IMR-90 (cell line): ENCODE data around the gene PCGF3.

Experiments
- CTCF ChIP-seq: conservative IDR thresholded peaks from 2 replicates; pipeline ENCODE4 v1.5.1; 2012; ENCODE audit warnings: mild to moderate bottlenecking, low read depth, low read length, improper control_type of control experiment
- ELK1 ChIP-seq: fragments of 150-350 bp; IDR thresholded peaks from 2 replicates; pipeline ENCODE4 v1.6.1; 2016; ENCODE audit warnings: low read depth, mild to moderate bottlenecking, low read length, moderate library complexity, borderline replicate concordance
- MAZ ChIP-seq: IDR thresholded peaks from 2 replicates; pipeline ENCODE4 v1.6.1; 2012; ENCODE audit warnings: low read depth, mild to moderate bottlenecking, low read length, improper control_type of control experiment, moderate library complexity, borderline replicate concordance
- MXI1 ChIP-seq: IDR thresholded peaks from 2 replicates; pipeline ENCODE4 v1.6.1; 2012; ENCODE audit warnings: low read depth, mild to moderate bottlenecking, low read length, moderate library complexity, borderline replicate concordance
- POLR2A ChIP-seq: IDR thresholded peaks from 2 replicates; pipeline ENCODE4 v1.6.1; 2012; ENCODE audit warnings: mild to moderate bottlenecking, low read depth, low read length
- RAD21 ChIP-seq: IDR thresholded peaks from 2 replicates; pipeline ENCODE4 v1.6.1; 2012; ENCODE audit warnings: low read length, improper control_type of control experiment
- RCOR1 ChIP-seq: IDR thresholded peaks from 2 replicates; pipeline ENCODE4 v1.6.1; 2012; ENCODE audit warnings: mild to moderate bottlenecking, low read length, improper control_type of control experiment; ENCODE audit not compliant: insufficient replicate concordance
- RFX5 ChIP-seq: IDR thresholded peaks from 2 replicates; pipeline ENCODE4 v1.8.0; 2012; ENCODE audit warnings: low read depth, mild to moderate bottlenecking, low read length, moderate library complexity

GRCh38 chr4:673349-674091 lies 32.1 kb upstream of the PCGF3 start:
- TF ChIP-seq RAD21 (no peak), RFX5 (no peak), CTCF (no peak), MXI1 (no peak), ELK1 (no peak), POLR2A (no peak), MAZ (no peak), RCOR1 (no peak)
